Stimulated activated CD4-positive, alpha-beta T cell treated with anti-CD3 and anti-CD28 coated beads, TNF-alpha, amount 100 ng/mL, for 48 hours (primary cell): Measurements from ENCODE around the gene GLCCI1.
"Not testable (repeated sequence)": the region's sequence is repeated elsewhere in the genome, so short reads cannot be mapped to it uniquely, and the experiment has no call there.

Source experiments
- DNase-seq, 3 donors: peaks; one replicate each; pipeline ENCODE4 v3.0.0-alpha.2; 2020; ENCODE audit warnings: low read depth in 3 of 3

GLCCI1 gene

DNA sequence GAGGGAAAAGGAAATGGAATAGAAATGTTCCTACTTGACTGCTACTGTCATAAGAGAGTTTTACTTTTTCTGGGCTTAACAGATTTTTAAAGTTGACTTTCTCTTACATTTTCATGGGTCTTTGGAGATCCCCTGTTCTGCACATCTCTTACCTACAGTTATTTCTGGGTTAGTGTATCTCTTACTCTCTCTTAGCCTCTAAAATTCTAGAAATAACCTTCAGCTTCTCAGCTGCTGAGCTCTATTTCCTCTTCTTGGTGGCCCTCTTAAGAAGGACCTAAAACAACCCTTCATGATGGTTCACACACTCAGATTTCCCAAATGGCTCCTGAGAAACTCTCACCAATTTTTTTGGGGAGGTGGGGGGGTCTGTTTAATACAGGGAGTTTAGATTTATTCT is 79.5 kb downstream of the GLCCI1 start:
- DNase-seq = not testable (repeated sequence)

DNA sequence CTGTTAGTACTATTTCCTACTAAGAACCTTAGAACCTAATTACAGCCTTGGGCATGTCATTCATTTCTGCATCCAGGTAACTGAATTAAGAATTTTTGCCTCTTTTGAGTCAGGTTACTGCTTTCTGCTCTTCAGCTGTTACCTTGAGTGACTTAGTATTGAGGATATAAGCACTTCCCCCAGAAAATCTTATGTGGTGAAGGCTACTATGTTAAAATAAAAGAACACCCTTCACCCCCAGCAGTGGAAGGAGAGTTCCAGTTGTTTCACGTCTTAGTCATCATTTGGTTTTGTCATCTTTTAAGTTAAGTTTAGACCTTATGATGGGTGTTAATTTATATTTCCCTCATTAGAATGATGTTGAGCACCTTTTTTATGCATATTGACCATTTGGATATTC is 82.8 kb downstream of the GLCCI1 start:
- no peak for DNase-seq

DNA sequence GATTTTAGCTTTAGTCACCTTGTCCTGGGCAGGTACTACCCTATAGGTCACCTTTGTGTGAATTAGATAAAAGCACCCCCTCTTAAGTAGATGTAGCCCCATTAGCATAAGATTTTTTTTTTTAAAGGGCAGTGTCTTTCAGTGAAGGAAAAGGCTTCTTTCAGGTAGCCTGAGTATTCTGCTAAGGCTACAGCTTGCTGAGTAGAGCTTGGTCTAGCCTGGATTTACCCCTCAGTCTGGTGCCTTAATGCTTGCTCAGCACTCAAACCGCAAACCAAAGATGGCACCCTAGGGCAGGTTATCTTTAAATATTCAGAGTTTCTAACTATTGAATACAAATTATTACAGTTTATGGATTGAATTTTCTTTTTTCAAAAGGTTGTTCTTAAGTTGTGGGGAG is 83.4 kb downstream of the GLCCI1 start:
- DNase-seq = no peak

DNA sequence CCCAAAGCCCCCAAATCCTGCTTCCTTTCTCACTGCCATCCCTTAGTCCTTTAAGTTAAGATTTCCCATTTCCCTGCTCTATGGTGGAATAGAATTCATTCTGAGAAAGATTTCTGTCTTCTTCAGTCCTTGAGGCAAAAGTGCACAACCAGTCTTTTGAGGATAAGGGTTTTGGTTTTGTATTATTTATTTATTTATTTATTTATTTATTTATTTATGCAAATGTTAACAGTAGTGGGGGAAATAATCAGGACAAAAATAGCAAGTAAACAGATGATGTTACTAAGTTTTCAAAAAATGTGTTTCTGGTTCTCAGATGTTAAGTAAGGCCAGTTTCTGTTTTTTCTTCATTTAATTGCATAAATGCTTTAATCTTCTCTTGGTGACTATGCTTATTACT is 84.2 kb downstream of the GLCCI1 start:
- no peak for DNase-seq

DNA sequence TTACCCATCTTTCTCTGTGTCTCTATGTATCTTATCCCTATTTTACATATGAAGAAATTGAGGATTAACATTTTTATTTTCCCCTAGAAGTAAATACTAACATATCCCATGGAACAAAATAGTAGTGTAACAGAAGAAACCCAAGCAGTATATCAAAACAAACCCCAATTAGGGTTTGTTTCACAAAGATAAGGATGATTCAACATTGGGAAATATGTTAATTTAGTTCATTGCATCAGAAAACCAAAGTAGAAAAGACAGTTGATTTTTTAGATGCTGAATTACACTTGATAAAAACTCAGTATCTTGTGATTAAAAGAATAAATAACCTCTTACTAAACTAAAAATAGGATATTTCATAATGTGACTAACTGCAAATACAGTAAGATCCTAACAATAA is 87.8 kb downstream of the GLCCI1 start:
- no peak for DNase-seq

DNA sequence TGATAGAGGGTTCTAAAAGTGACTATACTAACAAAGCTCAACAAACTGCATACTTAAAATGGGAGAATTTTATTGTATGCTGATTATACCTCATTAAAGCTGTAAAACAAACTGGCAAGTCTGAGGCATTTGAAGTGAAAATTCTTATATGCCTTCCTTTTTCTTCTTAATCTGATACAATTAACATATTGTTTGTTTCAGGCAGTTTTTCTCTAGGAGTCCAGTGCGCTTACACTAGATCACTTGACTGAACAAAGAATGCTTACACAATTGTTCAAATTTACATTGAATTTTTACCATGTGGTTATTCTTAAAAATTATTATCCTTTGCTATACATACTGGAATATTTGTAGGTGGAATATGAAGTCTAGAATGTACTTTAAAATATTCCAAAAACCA is 89.0 kb downstream of the GLCCI1 start:
- DNase-seq = no peak

DNA sequence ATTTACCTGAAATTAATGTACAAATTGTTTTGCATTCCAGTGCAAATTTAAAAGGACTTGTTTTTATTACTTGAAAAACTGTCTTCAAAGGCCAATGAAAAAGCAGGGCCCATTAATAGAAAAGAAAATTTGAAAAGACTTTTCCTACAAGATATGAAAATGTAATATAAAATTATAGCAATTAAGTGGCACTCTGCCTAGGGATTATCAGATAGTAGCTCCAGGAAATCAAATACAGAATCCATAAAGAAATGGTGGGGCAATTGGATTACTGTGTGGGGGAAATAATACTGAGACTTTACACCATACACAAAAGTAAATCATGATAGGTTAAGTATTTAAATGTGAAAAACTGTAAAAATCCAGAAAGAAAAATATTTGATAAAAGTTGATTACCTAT is 89.7 kb downstream of the GLCCI1 start:
- no peak for DNase-seq

DNA sequence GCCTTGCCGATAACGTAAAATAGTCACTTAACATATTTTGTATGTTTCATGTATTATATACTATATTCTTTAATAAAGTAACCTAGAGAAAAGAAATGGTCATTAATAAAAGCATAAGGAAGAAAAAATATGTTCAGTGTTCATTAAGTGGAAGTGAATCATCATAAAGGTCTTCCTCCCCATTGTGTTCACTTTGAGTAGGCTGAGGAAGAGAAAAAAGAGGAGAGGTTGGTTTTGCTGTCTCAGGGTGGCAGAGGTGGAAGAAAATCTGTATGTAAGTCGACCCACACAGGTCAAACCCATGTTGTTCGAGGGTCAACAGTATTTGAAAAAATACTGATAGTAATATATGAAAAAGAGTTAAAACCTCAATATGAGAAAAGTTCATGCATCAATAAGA is 90.3 kb downstream of the GLCCI1 start:
- DNase-seq = no peak

DNA sequence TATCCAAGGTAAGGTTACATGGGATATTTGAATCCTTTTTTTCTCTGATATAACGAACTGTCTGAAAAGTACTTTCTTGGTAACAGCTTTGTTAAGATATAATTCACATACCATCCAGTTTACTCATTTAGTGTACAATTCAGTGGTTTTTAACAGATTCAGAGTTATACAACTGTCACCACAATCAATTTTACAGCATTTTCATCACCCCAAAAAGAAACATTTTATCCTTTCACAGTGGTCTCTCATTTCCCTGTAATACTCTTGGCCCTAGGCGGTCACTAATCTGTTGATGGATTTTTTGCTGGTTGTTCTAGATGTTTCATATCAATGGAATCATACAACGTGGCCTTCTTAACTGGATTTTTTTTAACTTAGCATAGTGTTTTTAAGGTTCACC is 91.6 kb downstream of the GLCCI1 start:
- DNase-seq = no peak

DNA sequence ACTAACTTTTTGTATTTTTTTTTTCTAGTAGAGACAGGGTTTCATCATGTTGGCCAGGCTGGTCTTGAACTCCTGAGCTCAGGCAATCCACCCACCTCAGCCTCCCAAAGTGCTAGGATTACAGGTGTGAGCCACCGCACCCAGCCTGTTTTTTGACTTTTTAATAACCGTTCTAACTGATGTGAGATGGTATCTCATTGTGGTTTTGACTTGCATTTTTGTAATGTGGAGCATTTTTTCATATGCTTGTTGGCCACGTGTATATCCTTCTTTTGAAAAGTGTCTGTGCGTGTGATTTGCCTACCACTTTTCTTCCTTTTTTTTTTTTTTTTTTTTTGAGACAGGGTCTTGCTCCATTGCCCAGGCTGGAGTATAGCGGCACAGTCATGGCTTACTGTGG is 94.7 kb downstream of the GLCCI1 start:
- DNase-seq = not testable (repeated sequence)

DNA sequence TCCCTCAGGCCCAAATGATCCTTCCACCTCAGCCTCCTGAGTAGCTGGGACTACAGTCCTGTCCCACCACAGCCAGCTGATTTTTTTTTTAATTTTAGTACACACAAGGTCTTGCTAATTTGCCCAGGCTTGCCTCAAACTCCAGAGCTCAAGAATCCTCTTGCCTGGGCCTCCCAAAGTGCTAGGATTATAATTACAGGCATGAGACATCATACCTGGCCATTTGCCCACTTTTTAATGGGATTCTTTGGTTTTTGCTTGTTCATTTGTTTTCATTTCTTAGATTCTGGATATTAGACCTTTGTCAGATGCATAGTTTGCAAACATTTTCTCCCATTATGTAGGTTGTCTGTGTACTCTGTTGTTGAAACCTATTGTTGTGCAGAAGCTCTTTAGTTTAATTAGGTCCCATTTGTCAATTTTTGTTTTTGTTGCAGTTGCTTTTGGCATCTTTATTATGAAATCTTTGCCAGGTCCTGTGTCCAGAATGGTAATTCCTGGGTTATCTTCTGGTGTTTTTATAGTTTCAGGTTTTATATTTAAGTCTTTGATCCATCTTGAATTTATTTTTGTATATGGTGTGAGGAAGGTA is 95.2 kb downstream of the GLCCI1 start:
- DNase-seq = no peak

DNA sequence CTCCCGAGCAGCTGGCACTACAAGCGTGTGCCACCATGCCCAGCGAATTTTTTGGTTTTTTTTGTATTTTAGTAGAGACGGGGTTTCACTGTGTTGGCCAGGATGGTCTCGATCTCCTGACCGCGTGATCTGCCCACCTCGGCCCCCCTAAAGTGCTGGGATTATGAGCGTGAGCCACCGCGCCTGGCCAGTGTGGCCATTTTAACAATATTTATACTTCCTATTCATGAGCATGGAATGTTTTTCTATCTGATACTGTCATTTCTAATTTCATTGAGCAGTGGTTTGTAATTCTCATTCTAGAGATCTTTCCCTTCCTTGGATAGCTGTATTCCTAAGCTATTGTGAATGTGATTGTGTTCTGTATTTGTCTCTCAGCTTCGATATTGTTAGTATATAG is 96.2 kb downstream of the GLCCI1 start:
- DNase-seq = no peak

DNA sequence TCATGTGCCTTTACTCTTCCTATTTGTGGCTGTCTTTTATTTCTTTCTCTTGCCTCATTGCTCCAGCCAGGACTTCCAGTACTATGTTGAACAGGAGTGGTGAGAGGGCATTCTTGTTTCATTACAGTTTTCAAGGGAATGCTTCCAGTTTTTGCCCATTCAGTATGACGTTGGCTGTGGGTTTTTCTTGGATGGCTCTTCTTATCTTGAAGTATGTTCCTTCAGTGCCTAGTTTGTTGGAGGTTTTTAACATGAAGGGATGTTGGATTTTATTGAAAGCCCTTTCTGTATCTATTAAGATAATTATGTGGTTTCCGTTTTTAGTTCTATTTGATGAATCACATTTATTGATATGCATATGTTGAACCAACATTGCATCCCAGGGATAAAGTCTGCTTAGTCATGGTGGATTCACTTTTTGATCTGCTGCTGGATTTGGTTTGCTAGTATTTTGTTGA is 96.8 kb downstream of the GLCCI1 start:
- DNase-seq = no peak

DNA sequence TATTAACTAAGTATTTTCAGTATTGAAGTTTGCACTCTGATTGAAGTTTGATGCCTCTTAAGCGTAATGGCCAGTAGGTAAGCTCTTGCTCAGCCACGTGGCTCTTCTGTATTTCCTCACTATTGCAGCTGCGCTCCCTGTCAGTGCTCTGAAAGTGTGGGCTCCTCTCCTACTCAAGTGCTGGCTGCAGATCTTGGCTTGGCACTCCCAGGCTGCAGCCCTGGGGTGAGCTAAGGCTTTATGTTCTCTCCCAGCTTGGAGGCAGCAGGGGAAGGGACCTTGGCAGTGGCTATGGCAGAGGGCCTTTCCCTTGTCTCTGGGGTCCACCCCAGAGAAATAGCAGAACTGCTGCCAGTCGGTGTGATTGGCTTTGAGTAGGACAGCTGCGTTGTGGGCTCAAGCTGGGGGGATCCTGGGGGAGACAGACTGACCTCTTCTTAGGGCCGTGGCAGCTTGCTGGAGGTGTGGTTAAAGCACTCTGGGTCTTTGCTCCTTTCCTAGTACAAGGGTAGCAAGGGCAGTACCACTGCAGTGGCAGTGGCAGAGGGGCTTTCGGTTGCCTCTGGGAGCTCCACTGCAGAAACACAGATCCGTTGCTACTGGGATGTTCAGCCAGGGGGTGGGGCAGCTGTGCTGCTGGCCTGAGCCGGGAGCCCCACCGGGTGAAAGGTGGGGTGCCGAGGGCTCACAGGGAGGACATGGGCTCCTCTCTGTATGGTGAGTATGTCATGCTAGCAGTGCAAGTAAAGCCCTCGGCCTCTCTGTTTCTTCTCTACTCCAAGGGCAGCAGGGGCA is 100.5 kb downstream of the GLCCI1 start:
- DNase-seq = no peak

DNA sequence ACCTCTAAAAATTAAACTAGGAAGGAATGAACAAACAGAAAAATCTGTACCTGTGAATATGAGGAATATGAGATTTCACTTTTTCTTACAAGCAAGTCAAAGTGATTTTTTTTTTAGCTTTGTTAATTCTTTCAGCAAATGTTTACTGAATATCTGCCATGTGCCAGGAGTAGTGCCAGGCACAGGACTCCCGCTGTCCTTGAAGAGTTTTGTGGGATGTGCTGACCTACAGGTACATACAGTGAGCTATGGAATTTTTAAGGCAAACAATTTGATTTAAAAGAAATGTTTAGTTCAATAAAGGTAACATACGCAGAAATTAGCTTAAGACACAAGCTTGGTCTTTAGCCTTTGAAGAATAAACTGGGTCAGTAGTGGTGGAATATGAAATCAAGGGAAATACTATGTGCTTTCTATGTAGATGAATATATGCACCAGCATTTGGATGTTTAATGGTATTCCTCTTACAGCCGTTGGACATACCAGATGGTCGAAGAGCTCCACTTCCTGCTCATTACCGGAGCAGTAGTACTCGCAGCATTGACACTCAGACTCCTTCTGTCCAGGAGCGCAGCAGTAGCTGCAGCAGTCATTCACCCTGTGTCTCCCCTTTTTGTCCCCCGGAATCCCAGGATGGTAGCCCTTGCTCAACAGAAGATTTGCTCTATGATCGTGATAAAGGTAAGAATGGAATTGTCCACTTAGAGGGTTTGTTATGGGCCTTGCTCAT is 102.0 kb downstream of the GLCCI1 start:
- no peak for DNase-seq

DNA sequence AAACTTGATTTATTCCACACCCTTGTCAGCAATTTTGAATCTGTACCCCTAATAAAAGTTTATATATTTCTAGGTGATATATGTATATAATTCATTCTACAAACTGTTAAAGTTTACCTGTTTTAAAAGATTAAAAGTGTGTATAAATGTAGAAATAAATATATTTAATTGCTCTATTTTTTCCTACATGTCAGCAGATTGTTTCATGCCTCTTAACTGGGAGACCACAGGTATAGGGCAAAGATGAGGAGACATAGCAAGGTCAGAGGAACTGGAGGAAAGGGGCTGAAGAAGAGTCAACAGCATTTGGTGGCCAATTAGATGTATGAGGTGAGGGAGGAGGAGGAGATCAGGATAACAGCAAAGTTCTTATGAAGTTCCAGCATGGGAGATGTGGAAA is 109.8 kb downstream of the GLCCI1 start:
- DNase-seq = no peak

DNA sequence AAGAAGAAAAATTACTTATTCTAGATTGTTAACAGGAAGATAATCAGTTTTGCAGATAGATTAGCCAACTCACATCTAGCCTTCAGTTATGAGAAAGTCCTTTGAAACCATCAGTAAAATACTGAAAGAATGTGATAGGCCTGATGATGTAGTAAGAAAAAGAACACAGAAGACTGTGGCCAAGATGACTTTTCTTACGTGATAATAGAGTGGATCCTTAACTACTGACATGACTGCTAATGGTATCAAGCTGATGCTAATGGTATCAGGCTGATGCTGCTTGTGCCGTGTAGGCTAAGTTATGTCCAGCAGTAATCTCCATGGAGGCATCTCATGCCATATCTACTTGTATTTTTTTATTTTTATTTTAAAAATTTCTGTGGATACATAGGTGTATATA is 114.2 kb downstream of the GLCCI1 start:
- no peak for DNase-seq

DNA sequence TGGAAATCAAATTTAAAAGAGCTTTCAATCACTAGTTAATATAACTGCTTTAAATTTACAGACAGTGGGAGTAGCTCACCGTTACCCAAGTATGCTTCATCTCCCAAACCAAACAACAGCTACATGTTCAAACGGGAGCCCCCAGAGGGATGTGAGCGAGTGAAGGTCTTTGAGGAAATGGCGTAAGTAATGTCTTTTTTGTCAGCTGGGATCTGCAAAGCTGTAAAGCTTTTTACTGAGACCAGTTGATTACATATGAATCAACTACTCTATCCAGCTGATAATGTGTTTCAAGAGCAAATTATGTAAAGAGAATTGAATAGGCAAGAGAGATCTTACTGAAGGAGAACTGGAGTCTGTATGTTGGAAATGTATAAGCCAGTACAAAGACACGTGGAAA is 116.2 kb downstream of the GLCCI1 start:
- DNase-seq = no peak

DNA sequence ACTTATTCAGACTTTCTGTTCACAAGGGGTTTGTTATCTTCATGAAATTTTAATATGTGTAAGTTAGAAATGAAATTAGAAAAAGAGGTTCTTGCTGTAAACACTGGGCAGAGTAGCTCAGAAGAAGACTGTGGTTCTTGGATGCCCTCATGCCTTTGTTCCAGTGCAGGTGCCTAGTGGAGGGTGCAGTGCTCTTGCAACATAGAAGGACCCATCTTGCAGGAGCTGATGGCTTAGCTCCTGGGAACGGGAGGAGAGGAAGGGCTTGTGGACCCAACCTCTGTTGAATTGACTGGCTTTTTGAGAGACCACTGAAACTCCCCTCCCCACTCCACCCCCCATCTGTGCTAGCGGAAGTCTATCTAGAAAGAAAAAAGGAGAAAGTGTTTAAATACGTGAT is 116.8 kb downstream of the GLCCI1 start:
- DNase-seq = no peak

DNA sequence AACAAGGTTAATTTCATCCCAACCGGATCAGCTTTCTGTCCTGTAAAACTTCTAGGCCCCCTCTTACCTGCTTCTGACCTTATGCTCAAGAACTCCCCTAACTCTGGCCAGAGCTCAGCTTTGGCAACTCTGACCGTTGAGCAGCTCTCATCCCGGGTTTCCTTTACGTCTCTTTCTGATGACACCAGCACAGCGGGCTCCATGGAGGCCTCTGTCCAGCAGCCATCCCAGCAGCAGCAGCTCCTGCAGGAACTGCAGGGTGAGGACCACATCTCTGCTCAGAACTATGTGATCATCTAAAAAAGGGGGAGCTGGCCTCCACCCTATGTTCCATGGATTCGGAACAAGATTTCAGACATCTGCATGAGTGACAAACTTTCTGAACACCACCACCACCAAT is 117.6 kb downstream of the GLCCI1 start:
- DNase-seq = no peak

DNA sequence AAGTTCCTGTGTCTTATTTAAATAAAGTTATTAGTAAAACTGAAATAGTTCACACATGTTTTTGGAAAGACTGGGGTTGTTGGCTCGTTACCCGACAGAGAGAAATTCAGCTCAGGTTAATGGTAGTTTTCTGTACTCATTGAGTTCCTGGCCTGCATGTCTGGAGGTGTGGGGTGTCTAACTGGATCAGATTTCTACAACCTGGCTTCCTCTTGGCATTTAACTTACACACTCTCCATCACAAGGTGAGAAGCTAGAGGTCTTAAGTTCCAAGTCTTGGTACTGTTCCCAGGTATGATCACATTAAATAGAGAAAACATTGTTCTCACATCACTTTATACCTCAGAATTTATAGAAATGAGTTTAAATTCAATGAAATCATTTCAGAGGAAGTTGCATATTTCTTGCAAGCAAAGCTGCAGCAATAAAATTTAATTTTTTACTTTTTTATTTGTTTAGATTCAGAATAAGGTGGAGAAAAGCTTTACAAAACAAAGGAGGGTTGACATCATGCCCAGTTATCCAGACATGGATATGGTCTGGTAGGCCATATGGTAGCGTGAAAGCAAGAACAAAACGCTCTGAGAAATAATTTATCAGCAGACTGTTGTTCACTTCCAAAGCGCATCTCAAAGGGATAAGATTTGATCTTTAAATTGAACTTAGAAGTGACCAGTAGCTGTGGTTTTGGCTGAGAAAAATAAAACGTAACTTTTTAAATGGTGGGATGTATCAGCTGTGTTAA is 120.6 kb downstream of the GLCCI1 start:
- no peak for DNase-seq

DNA sequence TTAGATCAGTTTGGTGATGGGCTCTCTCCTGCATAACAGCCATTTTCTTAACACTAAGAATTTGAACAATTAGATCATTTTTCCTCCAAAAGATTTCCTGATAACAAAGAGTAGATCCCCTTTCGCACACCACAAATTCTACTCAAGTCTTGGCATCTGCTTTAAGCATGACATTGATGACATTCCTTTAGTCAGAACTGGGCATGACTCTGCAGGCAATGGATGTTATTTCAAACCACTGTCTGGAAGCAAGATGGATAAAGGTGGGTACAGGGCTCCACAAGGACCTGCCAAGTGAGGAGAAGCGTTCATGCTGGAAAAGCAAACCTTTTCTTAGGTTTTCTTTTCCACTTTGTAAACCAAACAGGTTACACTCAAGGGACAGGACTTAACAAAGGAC is 123.5 kb downstream of the GLCCI1 start:
- DNase-seq = no peak
